Prostate gland (tissue), 2 donors: Measurements from ENCODE around the gene SNPH. TPM values are rescaled to one million over a fixed set of nuclear protein-coding genes. Genes with fewer than 3 reads are reported as not detected.

Source experiments
- DNase-seq: peaks from one replicate; pipeline ENCODE4 v3.0.0-alpha.2; 2019; ENCODE audit warnings: low spot score
- H3K27ac ChIP-seq, 2 donors: fragments of 200-600 bp; sonication (generic); 2 replicates each; pipeline ENCODE4 v1.5.1; 2017 to 2019
- H3K27me3 ChIP-seq: fragments of 200-600 bp; sonication (generic); replicated peaks from 2 replicates; pipeline ENCODE4 v1.5.1; 2019; ENCODE audit not compliant: insufficient read depth
- H3K36me3 ChIP-seq, 2 donors: fragments of 200-600 bp; sonication (generic); 1 replicate in 1 of 2; 2 replicates in 1 of 2; pipeline versions ENCODE4 v1.5.1 to v1.8.1; 2017 to 2019
- H3K4me1 ChIP-seq: fragments of 200-600 bp; sonication (generic); replicated peaks from 2 replicates; pipeline ENCODE4 v1.5.1; 2019
- H3K4me3 ChIP-seq, 2 donors: fragments of 200-600 bp; sonication (generic); 2 replicates each; pipeline ENCODE4 v1.5.1; 2017 to 2019
- H3K9me3 ChIP-seq: fragments of 200-600 bp; sonication (generic); 2 replicates; pipeline ENCODE4 v1.5.1; 2017
- POLR2A ChIP-seq: fragments of 450-650 bp; IDR thresholded peaks from one replicate; pipeline ENCODE4 v1.6.1; 2016; ENCODE audit warnings: antibody characterized with exemption, mild to moderate bottlenecking
- POLR2AphosphoS5 ChIP-seq: sonication (generic); formaldehyde crosslinking; IDR thresholded peaks from one replicate; pipeline ENCODE4 v1.6.1; 2017; ENCODE audit warnings: antibody characterized with exemption
- WGBS: methylation state at CpG from one replicate; pipeline ENCODE4 v1.1.5; 2018; 5-methylcytosine and 5-hydroxymethylcytosine counted together
- intact Hi-C: fragments of 100-400 bp; cut with DNase I; formaldehyde crosslinking; loops from one replicate; pipeline ENCODE4 v1.14.2; 2022
- total RNA-seq, 2 donors: library from RNA; depleted of rRNA; stranded (reverse); fragments of >200 nt; gene quantifications; one replicate each; pipeline ENCODE4 v1.1.0, GENCODE V29; 2016
- TF ChIP-seq, protein P1 (sequence below), 4 experiments: fragments of 200-600 bp in 2 of 4; fragments of 450-650 bp in 2 of 4; sonication (generic) in 2 of 4; IDR thresholded peaks; 1 replicate in 3 of 4; 2 replicates in 1 of 4; pipeline ENCODE4 v1.5.1; 2016 to 2019; ENCODE audit warnings: antibody characterized with exemption in 4 of 4, mild to moderate bottlenecking in 2 of 4, moderate library complexity in 2 of 4

SNPH gene
- total RNA-seq, 2 donors from 2014 or later = 4.5 to 12.3 TPM

DNA sequence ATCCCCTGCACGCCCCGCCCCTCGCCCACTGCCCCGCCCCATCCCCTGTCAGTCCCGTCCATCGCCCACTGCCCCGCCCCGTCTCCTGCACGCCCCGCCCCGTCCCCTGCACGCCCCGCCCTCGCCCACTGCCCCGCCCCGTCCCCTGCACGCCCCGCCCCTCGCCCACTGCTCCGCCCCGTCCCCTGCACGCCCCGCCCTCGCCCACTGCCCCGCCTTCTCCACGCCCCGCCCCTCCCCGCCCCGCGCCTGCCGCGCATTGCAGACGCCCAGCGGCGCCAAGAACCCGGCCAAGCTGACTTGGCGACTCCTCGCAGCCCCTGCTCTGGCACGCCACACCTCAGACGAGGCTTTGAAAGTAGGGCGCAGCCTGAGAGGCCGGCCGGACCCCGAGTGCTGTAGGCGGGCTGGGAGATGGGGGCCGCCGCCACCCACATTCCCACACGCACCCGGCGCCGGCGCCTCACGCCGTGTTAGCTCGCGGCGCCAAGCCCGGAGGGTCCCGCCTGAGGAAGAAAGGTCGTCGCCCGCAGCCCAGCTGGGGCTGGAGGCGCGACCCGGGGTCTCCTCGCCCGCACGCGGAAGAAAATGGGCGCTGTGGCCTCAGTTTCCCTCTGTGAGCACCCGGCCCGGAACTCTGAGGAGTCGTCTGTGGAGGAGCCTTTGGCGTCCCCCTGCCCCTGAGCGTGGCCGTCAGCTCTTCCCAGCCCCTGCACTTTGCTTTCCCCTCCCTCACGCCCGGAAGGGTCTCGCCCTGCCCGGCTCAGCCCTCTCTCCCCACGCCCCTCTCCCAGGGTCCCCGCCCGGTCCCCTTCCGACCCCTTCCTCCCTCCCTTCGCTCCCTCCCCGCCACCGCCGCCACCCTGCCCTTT is 40.1 kb upstream of the SNPH start, which contains the start of gene RAD21L1:
Gene RAD21L1 (plus strand): TSS at position 262 of the 872 bp plus-strand sequence. CDS start 2,410 bp downstream, outside the sequence.
- TF ChIP-seq POLR2A (no peak), POLR2AphosphoS5 (no peak)
- TF ChIP-seq, protein P1, sequence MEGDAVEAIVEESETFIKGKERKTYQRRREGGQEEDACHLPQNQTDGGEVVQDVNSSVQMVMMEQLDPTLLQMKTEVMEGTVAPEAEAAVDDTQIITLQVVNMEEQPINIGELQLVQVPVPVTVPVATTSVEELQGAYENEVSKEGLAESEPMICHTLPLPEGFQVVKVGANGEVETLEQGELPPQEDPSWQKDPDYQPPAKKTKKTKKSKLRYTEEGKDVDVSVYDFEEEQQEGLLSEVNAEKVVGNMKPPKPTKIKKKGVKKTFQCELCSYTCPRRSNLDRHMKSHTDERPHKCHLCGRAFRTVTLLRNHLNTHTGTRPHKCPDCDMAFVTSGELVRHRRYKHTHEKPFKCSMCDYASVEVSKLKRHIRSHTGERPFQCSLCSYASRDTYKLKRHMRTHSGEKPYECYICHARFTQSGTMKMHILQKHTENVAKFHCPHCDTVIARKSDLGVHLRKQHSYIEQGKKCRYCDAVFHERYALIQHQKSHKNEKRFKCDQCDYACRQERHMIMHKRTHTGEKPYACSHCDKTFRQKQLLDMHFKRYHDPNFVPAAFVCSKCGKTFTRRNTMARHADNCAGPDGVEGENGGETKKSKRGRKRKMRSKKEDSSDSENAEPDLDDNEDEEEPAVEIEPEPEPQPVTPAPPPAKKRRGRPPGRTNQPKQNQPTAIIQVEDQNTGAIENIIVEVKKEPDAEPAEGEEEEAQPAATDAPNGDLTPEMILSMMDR (IDR thresholded peaks at IDR 0.05) = no peak
- WGBS = 3% methylated on average over 36 of the region's 88 CpGs
- Histone ChIP-seq H3K27ac (no peak within 1 kb of the TSS), H3K9me3 (no peaks in the 10 kb centered on the region), H3K4me1 (peaks cover 7% of the 10 kb centered on the region), H3K36me3 (no peaks in the 10 kb centered on the region), H3K4me3 (peak within 1 kb of the TSS; percentile 44 to 48), H3K27me3 (peaks cover 1% of the 10 kb centered on the region)
- intact Hi-C loops = no loop called here
- DNase-seq = peak; percentile 70

DNA sequence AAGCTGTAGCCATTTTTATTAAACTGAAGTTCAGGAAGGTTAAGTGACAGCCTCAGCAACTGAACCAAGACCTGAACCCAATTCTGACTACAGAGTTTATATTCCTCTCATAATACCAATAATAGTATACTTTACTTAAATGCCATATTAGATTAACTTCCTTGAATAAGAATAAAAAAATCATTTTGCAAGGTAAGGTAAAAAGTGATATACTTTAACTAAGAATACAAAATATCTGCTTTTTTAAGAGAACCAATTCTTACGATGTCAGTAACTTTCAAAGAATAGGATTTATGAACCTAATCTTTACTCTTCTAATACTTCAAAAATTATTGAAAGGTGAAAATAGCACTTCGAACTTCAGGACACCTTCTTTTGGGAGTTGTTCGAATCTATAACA is 36.6 kb upstream of the SNPH start:
- no peak overlapping the region for H3K4me3 ChIP-seq
- H3K4me1 ChIP-seq = peaks cover 7% of the 10 kb centered on the region
- no peaks in the 10 kb centered on the region for H3K9me3 ChIP-seq
- TF ChIP-seq, protein P1 (IDR thresholded peaks at IDR 0.05) = no peak
- no peak for TF ChIP-seq POLR2AphosphoS5
- no peak for TF ChIP-seq POLR2A
- no peak for DNase-seq
- no peak overlapping the region for H3K27ac ChIP-seq
- H3K27me3 ChIP-seq = peaks cover 1% of the 10 kb centered on the region
- no peaks in the 10 kb centered on the region for H3K36me3 ChIP-seq
- 88% methylated on average over 3 of the region's 3 CpGs for WGBS
- intact Hi-C loops = no loop called here

DNA sequence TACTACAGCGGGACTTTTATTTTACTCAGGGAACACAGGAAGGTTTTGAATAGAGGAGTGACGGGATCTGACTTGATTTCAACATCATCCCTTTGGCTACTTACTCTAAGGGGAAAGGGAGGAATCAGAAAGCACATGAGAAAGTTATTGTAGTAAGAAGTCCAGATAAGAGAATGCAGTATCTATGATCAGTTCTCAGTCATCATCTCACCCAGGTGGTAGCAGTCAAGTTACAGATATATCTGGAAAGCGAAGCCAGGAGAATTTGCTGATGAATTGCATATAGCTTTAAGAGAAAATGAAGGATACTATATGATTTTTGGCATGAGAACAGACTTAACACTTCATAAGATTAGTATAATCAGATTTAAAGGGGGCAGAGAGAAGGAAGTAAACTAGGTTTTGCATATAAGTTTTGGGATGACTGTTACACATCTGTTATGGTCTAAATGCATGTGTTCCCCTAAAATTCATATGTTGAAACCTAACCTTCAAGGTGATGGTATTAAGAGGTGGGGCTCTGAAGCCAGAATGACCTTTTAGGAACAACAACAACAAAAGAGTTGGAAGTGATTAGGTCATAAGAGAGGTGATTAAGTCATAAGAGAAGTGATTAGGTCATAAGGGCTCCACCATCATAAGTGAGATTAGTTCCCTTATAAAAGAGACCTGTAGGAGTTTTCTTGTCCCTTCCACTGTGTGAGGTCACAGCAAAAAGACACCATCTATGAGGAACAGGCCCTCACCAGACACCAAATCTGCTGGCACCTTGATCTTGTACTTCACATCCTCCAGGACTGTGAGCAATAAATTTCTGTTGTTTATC is 33.6 kb upstream of the SNPH start:
- intact Hi-C loops = no loop called here
- peaks cover 1% of the 10 kb centered on the region for H3K27me3 ChIP-seq
- H3K27ac ChIP-seq = no peak overlapping the region
- no peak overlapping the region for H3K4me3 ChIP-seq
- DNase-seq = no peak
- no peaks in the 10 kb centered on the region for H3K4me1 ChIP-seq
- no peaks in the 10 kb centered on the region for H3K9me3 ChIP-seq
- WGBS = 71% methylated on average over 3 of the region's 3 CpGs
- TF ChIP-seq POLR2A (no peak), POLR2AphosphoS5 (no peak)
- TF ChIP-seq, protein P1 (IDR thresholded peaks at IDR 0.05) = no peak
- no peaks in the 10 kb centered on the region for H3K36me3 ChIP-seq

DNA sequence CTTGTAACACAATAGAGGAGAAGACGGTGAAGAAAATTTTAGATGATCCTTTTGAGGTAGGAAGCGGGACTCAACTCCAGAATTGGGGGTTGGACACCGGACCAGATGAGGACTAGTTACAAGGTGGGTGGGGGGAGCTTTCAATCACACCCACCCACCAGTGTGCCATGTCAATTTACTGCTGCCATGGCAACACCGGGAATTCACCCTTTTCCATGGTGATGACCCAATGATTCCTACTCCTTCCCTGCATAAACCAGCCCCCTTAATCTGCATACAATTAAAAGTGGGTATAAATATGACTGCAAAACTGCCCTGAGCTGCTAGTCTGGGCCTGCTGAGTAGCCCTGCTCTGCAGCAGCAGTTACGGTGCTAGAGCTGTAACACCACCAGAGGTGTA is 25.5 kb upstream of the SNPH start:
- no peaks in the 10 kb centered on the region for H3K36me3 ChIP-seq
- intact Hi-C loops = no loop called here
- no peaks in the 10 kb centered on the region for H3K4me1 ChIP-seq
- H3K9me3 ChIP-seq = no peaks in the 10 kb centered on the region
- WGBS = 65% methylated on average over 5 of the region's 5 CpGs
- DNase-seq = no peak
- TF ChIP-seq POLR2AphosphoS5 (no peak), POLR2A (no peak)
- TF ChIP-seq, protein P1 (IDR thresholded peaks at IDR 0.05) = no peak
- no peaks in the 10 kb centered on the region for H3K27me3 ChIP-seq
- H3K27ac ChIP-seq = no peak overlapping the region
- H3K4me3 ChIP-seq = no peak overlapping the region
